Measurements from ENCODE around the gene WDFY2. TPM values are rescaled to one million over a fixed set of nuclear protein-coding genes. Genes with fewer than 3 reads are reported as not detected.

The WDFY2 gene
- total and polyA plus RNA-seq, 10 of the 15 experiments (the other 5 are each of a cell fraction or from before 2014, with no cell fraction given), result 2.1 to 13.0 (median 8.1) TPM

DNA sequence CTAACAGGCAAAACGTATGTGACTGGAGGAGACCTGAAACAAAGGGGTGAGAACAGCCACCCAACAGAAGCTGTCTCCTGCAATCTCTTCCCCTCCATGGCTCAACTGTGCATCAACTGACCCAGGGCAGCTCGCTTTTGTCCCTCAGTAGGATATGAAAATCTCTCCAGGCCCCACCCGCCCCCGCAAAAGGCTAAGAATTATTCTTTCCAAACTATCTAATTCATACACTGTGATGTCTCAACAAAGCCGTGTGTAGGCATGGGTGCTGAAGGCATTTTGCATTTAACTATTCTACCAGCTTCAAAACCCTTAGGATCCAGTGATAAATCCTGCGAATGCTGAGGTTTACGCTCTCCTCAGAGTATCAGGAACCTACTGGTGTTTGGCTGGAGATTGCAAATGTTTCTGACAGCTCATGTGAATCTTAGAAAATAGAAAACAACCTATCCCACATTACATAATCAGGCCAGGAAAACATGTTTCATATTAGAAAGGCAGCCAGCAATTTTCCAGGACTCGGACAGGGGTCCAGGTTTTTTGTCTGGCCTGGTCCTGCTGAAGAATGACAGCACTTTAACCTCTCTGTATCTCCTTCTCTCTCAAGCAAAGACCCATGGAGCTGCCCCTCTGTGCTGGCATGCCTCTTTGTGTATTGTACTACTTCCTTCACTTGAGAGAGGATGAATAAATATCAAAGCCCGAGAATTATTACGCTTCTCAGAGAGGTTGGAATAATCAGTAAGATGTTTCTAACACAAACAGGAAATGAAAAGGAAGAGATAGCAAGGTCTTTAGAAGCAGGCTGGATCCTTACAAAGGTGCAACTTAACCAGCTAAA is 202.4 kb downstream of the WDFY2 start:
- Histone ChIP-seq H3K79me2 (ENCODE audit: control insufficient read depth, insufficient read depth, low read length) (no peaks in the 10 kb centered on the region), H3K9me3 (replicated peaks; ENCODE audit: control insufficient read depth, insufficient read depth, low read length) (no peaks in the 10 kb centered on the region), H3K4me2 (ENCODE audit: control insufficient read depth, insufficient read depth) (no peak overlapping the region), H3K36me3 (ENCODE audit: control insufficient read depth in 2 of 2, insufficient read depth in 2 of 2, low read length in 1 of 2) (no peaks in the 10 kb centered on the region), H3K9ac (ENCODE audit: control insufficient read depth, insufficient read depth, low read length) (no peak overlapping the region), H3K27ac (ENCODE audit: control insufficient read depth, insufficient read depth) (no peak overlapping the region), H3K4me3 (no peak overlapping the region), H3K27me3 (replicated peaks in 1 of 2; ENCODE audit: control insufficient read depth in 2 of 2, insufficient read depth in 2 of 2, low read length in 1 of 2) (no peaks in the 10 kb centered on the region), H2AFZ (ENCODE audit: control insufficient read depth, low read depth, low read length) (no peak overlapping the region), H3K4me1 (ENCODE audit: control insufficient read depth, insufficient read depth, low read length) (peaks cover 1% of the 10 kb centered on the region; the same call in 1 of the 2 replicates), H4K20me1 (ENCODE audit: control insufficient read depth, insufficient read depth) (no peaks in the 10 kb centered on the region)
- intact Hi-C loops (cut with micrococcal nuclease; ENCODE audit: unreplicated experiment) (no loop called here), in situ Hi-C loops (cut with MboI) (no loop called here)
- WGBS (ENCODE audit: insufficient coverage, insufficient replicate concordance, low lambda C conversion rate, missing lambda C conversion rate), result 87% methylated on average over 10 of the region's 10 CpGs
- ChIA-PET POLR2A (interaction anchor here (1.3 kb wide), 1 partner anchor 8 kb away, joined by 3 read pairs; no protein-coding TSS in a partner anchor), RAD21 (ENCODE audit: unreplicated experiment) (interaction anchor here (0.6 kb wide), 1 partner anchor 14 kb away, joined by 3 read pairs; no protein-coding TSS in a partner anchor), CTCF (interaction anchor here (1.2 to 2.0 kb wide), 4 partner anchors 11 to 500 kb away, joined by 3 to 11 read pairs (median 6); no protein-coding TSS in a partner anchor), SMC1A (ENCODE audit: uncharacterized antibody, unreplicated experiment) (interaction anchor here (0.9 to 1.4 kb wide), 3 partner anchors 9 to 333 kb away, joined by 3 to 4 read pairs (median 3); no protein-coding TSS in a partner anchor)
- ATAC-seq (no peak), FAIRE-seq (no peak), DNase-seq (ENCODE audit: low read depth, low spot score) (no peak)
- TF ChIP-seq, protein P1, sequence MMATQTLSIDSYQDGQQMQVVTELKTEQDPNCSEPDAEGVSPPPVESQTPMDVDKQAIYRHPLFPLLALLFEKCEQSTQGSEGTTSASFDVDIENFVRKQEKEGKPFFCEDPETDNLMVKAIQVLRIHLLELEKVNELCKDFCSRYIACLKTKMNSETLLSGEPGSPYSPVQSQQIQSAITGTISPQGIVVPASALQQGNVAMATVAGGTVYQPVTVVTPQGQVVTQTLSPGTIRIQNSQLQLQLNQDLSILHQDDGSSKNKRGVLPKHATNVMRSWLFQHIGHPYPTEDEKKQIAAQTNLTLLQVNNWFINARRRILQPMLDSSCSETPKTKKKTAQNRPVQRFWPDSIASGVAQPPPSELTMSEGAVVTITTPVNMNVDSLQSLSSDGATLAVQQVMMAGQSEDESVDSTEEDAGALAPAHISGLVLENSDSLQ (IDR thresholded peaks at IDR 0.05), result no peak
- TF ChIP-seq, protein P2, sequence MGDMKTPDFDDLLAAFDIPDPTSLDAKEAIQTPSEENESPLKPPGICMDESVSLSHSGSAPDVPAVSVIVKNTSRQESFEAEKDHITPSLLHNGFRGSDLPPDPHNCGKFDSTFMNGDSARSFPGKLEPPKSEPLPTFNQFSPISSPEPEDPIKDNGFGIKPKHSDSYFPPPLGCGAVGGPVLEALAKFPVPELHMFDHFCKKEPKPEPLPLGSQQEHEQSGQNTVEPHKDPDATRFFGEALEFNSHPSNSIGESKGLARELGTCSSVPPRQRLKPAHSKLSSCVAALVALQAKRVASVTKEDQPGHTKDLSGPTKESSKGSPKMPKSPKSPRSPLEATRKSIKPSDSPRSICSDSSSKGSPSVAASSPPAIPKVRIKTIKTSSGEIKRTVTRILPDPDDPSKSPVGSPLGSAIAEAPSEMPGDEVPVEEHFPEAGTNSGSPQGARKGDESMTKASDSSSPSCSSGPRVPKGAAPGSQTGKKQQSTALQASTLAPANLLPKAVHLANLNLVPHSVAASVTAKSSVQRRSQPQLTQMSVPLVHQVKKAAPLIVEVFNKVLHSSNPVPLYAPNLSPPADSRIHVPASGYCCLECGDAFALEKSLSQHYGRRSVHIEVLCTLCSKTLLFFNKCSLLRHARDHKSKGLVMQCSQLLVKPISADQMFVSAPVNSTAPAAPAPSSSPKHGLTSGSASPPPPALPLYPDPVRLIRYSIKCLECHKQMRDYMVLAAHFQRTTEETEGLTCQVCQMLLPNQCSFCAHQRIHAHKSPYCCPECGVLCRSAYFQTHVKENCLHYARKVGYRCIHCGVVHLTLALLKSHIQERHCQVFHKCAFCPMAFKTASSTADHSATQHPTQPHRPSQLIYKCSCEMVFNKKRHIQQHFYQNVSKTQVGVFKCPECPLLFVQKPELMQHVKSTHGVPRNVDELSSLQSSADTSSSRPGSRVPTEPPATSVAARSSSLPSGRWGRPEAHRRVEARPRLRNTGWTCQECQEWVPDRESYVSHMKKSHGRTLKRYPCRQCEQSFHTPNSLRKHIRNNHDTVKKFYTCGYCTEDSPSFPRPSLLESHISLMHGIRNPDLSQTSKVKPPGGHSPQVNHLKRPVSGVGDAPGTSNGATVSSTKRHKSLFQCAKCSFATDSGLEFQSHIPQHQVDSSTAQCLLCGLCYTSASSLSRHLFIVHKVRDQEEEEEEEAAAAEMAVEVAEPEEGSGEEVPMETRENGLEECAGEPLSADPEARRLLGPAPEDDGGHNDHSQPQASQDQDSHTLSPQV (IDR thresholded peaks at IDR 0.05), result no peak
- TF ChIP-seq, protein P3, sequence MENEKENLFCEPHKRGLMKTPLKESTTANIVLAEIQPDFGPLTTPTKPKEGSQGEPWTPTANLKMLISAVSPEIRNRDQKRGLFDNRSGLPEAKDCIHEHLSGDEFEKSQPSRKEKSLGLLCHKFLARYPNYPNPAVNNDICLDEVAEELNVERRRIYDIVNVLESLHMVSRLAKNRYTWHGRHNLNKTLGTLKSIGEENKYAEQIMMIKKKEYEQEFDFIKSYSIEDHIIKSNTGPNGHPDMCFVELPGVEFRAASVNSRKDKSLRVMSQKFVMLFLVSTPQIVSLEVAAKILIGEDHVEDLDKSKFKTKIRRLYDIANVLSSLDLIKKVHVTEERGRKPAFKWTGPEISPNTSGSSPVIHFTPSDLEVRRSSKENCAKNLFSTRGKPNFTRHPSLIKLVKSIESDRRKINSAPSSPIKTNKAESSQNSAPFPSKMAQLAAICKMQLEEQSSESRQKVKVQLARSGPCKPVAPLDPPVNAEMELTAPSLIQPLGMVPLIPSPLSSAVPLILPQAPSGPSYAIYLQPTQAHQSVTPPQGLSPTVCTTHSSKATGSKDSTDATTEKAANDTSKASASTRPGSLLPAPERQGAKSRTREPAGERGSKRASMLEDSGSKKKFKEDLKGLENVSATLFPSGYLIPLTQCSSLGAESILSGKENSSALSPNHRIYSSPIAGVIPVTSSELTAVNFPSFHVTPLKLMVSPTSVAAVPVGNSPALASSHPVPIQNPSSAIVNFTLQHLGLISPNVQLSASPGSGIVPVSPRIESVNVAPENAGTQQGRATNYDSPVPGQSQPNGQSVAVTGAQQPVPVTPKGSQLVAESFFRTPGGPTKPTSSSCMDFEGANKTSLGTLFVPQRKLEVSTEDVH (IDR thresholded peaks at IDR 0.05; ENCODE audit: low read depth, partially characterized antibody), result no peak
- TF ChIP-seq HCFC1 (IDR thresholded peaks at IDR 0.05; ENCODE audit: low read length) (no peak), MXI1 (IDR thresholded peaks at IDR 0.05; ENCODE audit: low read depth, low read length) (no peak), NR2F1 (conservative IDR thresholded peaks at IDR 0.05) (no peak)
- no TSS peak for BruUV-seq (replicated peaks)

All from GM12878 (cell line).